Measurements from ENCODE around the gene SV2B. TPM values are rescaled to one million over a fixed set of nuclear protein-coding genes. Genes with fewer than 3 reads are reported as not detected.

The SV2B gene
- total RNA-seq, 1 experiment from 2014 or later: not detected

- no peak overlapping the region for H2AFZ ChIP-seq (ENCODE audit: low read length)
- H3F3A ChIP-seq (ENCODE audit: low read length, unreplicated experiment): no peaks in the 10 kb centered on the region
- no peak for ATAC-seq
- no peaks in the 10 kb centered on the region for H3K36me3 ChIP-seq (ENCODE audit: low read depth, low read length)
- peaks cover 9% of the 10 kb centered on the region; the same call in 1 of the 2 replicates for H3K27me3 ChIP-seq (ENCODE audit: low read length)
- no peak overlapping the region for H3K4me2 ChIP-seq (ENCODE audit: low read length)
- H4K20me1 ChIP-seq (ENCODE audit: low read length): no peaks in the 10 kb centered on the region
- H3K9me2 ChIP-seq (replicated peaks; ENCODE audit: low read length): no peaks in the 10 kb centered on the region
- intact Hi-C loops (cut with micrococcal nuclease): no loop called here
- BruUV-seq (replicated peaks): no TSS peak
- ChIA-PET POLR2A (ENCODE audit: unreplicated experiment) (no interaction called here), CTCF (no interaction called here)
- H3K9me3 ChIP-seq (ENCODE audit: low read length): no peaks in the 10 kb centered on the region
- H3K4me3 ChIP-seq (ENCODE audit: low read length): no peak overlapping the region
- H3K79me2 ChIP-seq (ENCODE audit: low read length): no peaks in the 10 kb centered on the region
- no peak for TF ChIP-seq EZH2 (IDR thresholded peaks at IDR 0.05; ENCODE audit: low read length, unreplicated experiment)
- no peak for TF ChIP-seq EZH2phosphoT487 (IDR thresholded peaks at IDR 0.05; ENCODE audit: borderline replicate concordance, low read length)
- no peak for TF ChIP-seq CTCF (conservative IDR thresholded peaks at IDR 0.05; ENCODE audit: low read depth, low read length)
- no peaks in the 10 kb centered on the region for H3K4me1 ChIP-seq (ENCODE audit: insufficient read depth, low read length)
- DNase-seq: no peak
- no peak overlapping the region for H3K27ac ChIP-seq (ENCODE audit: low read length)
- no peak overlapping the region for H3K9ac ChIP-seq (ENCODE audit: low read length)
Measured at GRCh38 chr15:91150502-91151160, 50.6 kb downstream of the SV2B start.

- ATAC-seq (no peak), DNase-seq (no peak)
- H2AFZ ChIP-seq (ENCODE audit: low read length): no peak overlapping the region
- H3K9me3 ChIP-seq (ENCODE audit: low read length): no peaks in the 10 kb centered on the region
- no peaks in the 10 kb centered on the region for H3K9me2 ChIP-seq (replicated peaks; ENCODE audit: low read length)
- no peaks in the 10 kb centered on the region for H3K36me3 ChIP-seq (ENCODE audit: low read depth, low read length)
- CTCF ChIA-PET: no interaction called here
- no peak overlapping the region for H3K27ac ChIP-seq (ENCODE audit: low read length)
- no peak for TF ChIP-seq CTCF (conservative IDR thresholded peaks at IDR 0.05; ENCODE audit: low read depth, low read length)
- no peak overlapping the region for H3K4me2 ChIP-seq (ENCODE audit: low read length)
- POLR2A ChIA-PET (ENCODE audit: unreplicated experiment): no interaction called here
- intact Hi-C loops (cut with micrococcal nuclease): no loop called here
- no peaks in the 10 kb centered on the region for H4K20me1 ChIP-seq (ENCODE audit: low read length)
- H3K27me3 ChIP-seq (ENCODE audit: low read length): peaks cover 23% of the 10 kb centered on the region; the same call in 1 of the 2 replicates
- H3K9ac ChIP-seq (ENCODE audit: low read length): no peak overlapping the region
- H3K4me3 ChIP-seq (ENCODE audit: low read length): no peak overlapping the region
- no peaks in the 10 kb centered on the region for H3K79me2 ChIP-seq (ENCODE audit: low read length)
- BruUV-seq (replicated peaks): no TSS peak
- H3K4me1 ChIP-seq (ENCODE audit: insufficient read depth, low read length): no peaks in the 10 kb centered on the region
- no peaks in the 10 kb centered on the region for H3F3A ChIP-seq (ENCODE audit: low read length, unreplicated experiment)
Measured at GRCh38 chr15:91151781-91152563, 51.9 kb downstream of the SV2B start.
